Vagina (tissue), 2 donors: ENCODE measurements around the gene RBM20.

Experiments used
- POLR2A ChIP-seq, 2 donors: fragments of 450-650 bp; IDR thresholded peaks; one replicate each; pipeline ENCODE4 v1.6.1; 2017; ENCODE audit warnings: antibody characterized with exemption in 2 of 2, mild to moderate bottlenecking in 2 of 2, moderate library complexity in 2 of 2
- POLR2AphosphoS5 ChIP-seq, 2 donors: sonication (generic); formaldehyde crosslinking; IDR thresholded peaks; one replicate each; pipeline ENCODE4 v1.9.0; 2017; ENCODE audit warnings: antibody characterized with exemption in 2 of 2, mild to moderate bottlenecking in 2 of 2, low read depth in 1 of 2; ENCODE audit not compliant: insufficient read depth in 1 of 2
- TF ChIP-seq, protein P1 (sequence below), 3 experiments: fragments of 450-650 bp in 2 of 3; fragments of 200-600 bp in 1 of 3; sonication (generic) in 1 of 3; IDR thresholded peaks; one replicate each; pipeline ENCODE4 v1.5.1; 2017 to 2019; ENCODE audit warnings: antibody characterized with exemption in 3 of 3, mild to moderate bottlenecking in 2 of 3, moderate library complexity in 2 of 3

DNA sequence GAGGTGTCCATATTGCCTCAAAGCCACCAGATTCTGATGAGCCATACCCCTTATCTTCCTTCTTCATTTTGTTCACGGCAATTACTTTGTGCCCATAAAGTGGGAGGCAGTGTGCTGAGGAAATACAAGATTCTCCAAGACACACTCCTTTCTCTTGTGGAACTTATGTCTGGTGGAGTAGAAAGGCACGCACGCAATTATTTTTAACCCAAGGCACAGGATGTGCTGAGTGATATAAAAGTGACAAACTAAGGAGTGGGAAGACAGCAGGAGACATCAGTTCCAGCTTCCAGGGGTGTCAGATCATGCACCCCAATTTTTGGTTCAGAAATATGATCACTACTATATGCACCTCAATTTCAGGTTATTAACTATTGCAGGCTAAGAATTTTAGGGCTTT is 132.9 kb downstream of the RBM20 start:
- TF ChIP-seq, protein P1, sequence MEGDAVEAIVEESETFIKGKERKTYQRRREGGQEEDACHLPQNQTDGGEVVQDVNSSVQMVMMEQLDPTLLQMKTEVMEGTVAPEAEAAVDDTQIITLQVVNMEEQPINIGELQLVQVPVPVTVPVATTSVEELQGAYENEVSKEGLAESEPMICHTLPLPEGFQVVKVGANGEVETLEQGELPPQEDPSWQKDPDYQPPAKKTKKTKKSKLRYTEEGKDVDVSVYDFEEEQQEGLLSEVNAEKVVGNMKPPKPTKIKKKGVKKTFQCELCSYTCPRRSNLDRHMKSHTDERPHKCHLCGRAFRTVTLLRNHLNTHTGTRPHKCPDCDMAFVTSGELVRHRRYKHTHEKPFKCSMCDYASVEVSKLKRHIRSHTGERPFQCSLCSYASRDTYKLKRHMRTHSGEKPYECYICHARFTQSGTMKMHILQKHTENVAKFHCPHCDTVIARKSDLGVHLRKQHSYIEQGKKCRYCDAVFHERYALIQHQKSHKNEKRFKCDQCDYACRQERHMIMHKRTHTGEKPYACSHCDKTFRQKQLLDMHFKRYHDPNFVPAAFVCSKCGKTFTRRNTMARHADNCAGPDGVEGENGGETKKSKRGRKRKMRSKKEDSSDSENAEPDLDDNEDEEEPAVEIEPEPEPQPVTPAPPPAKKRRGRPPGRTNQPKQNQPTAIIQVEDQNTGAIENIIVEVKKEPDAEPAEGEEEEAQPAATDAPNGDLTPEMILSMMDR (IDR thresholded peaks at IDR 0.05) = no peak
- TF ChIP-seq POLR2A (IDR thresholded peaks at IDR 0.05) (no peak), POLR2AphosphoS5 (IDR thresholded peaks at IDR 0.05; ENCODE audit: insufficient read depth in 1 of 2, low read depth in 1 of 2) (no peak)
